Stomach (tissue), 4 donors: ENCODE data around the gene KCNH6.

ENCODE experiments used
- CTCF ChIP-seq, 7 experiments: fragments of 450-650 bp in 4 of 7; fragments of 200-600 bp in 3 of 7; sonication (generic) in 3 of 7; IDR thresholded peaks; one replicate each; pipeline ENCODE4 v1.5.1; 2016 to 2019; ENCODE audit warnings: antibody characterized with exemption in 7 of 7, control low read depth in 2 of 7, mild to moderate bottlenecking in 1 of 7
- POLR2A ChIP-seq, 4 donors: fragments of 450-650 bp; IDR thresholded peaks; one replicate each; pipeline ENCODE4 v1.6.1; 2016; ENCODE audit warnings: antibody characterized with exemption in 4 of 4, control low read depth in 2 of 4, mild to moderate bottlenecking in 1 of 4, moderate library complexity in 1 of 4

- TF ChIP-seq CTCF (IDR thresholded peaks at IDR 0.05) (no peak), POLR2A (IDR thresholded peaks at IDR 0.05) (no peak)
Measured at GRCh38 chr17:63558441-63558840, 35.3 kb downstream of the KCNH6 start.
